ENCODE results near the gene SLC39A10.
"Not testable (repeated sequence)": the region's sequence is repeated elsewhere in the genome, so short reads cannot be mapped to it uniquely, and the experiment has no call there.

SLC39A10 gene

DNA sequence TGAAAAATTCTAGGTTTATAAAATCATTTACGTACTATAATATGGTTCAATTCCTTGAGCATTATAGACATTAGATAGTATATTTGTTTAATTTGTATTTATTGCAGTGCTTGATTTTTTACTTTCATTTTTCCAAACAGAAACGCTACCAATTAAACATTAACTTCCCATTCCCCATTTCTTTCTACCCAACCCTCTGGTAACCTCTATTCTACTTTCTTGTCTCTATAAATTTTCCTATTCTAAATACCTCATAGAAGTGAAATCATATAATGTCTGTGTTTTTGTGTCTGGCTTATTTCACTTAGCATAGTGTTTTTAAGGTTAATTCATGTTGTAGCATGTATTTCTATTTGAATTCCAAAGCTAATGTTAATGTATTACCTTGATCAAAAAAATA lies 11.6 kb upstream of the SLC39A10 start:
- DNase-seq, result no peak

DNA sequence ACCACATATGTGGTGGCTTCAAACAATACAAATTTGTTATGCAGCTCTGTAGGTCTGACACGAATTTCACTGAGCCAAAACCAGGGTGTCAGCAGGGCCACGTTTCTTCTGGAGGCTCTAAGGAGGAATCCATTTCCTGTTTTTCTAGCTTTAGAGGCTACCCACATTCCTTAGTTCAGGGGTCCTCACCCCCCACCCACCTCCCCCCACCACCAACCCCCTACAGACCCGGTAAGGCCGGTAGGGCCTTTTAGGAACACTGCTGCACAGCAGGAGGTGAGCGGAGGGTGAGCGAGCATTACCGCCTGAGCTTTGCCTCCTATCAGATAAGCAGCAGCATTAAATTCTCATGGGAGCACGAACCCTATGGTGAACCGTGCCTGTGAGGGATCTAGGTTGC lies 10.6 kb upstream of the SLC39A10 start:
- DNase-seq, result no peak

DNA sequence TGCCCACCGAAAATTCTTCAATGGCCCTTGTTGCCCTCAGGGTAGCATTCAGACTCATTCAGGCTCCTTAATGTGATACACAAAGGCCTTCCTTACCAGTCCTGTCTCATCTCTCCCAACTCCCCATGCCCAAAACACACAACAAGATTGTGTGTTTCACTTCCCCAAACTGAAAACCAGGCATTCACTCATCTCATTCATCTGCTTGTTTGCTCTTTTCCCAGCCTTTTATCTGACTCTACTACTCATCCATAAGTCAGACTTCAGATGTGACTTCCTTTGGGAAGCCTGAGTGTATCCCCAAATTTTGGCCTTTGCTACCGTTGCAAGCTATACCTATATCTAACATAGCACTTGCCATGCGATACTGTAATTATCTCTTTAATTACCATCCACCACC lies 9.7 kb upstream of the SLC39A10 start:
- no peak for DNase-seq

DNA sequence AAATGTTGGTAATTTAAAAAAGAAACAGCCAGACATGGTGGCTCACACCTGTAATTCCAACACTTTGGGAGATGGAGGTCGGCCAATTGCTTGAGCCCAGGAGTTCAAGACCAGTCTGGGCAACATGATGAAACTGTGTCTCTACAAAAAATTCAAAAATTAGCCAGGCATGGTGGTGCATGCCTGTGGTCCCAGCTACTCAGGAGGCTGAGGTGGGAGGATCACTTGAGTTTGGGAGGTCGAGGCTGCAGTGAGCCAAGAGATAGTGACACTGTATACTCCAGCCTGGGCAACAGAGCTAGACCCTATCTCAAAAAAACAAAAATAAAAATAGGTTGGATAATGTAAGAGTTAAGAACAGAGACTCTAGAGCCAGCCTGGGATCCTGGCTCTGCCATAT lies 8.7 kb upstream of the SLC39A10 start:
- DNase-seq, result not testable (repeated sequence)

DNA sequence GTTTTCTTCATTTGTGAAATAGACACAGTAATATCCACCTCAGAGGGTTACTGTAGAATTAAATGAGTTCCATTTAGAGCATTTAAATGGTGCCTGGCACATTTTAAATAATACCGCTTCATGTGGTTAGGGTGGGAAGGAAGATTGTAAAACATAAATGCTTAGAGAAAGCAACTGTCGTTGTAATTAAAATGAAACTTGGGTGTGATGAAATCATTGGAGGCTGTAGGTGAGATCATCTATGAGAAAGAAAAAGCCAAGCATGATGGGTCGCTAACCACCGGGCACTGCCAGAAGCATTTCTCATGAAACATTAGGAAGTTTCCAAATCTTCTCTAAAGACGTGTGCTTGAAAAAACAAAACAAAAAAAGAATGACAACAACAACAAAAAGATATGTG lies 8.2 kb upstream of the SLC39A10 start:
- DNase-seq, result no peak

DNA sequence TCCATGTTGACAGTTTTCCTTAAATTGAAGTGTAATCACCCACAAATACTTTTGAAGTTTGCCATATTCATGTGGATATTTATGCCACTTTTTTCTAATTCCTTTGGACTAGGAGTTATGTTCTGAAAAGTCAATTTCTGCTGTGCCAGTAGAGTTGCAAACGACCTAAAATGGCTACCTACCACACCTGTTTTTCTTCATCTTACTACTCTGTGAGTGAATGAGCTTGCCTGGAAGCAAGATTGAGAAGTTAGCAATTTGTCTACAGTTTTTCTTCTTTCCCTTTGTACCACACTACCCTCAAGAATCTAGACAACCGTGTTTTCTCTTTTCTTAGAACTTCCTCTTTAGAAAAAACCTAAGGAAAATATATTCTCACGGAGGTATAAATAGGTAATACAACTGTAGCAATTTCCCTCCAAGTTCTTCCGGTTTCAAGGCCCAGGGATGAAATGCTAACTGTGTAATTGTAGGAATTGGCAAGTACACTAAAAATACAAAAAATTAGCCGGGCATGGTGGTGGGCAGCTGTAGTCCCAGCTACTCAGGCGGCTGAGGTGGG lies 7.3 kb upstream of the SLC39A10 start:
- no peak for DNase-seq

DNA sequence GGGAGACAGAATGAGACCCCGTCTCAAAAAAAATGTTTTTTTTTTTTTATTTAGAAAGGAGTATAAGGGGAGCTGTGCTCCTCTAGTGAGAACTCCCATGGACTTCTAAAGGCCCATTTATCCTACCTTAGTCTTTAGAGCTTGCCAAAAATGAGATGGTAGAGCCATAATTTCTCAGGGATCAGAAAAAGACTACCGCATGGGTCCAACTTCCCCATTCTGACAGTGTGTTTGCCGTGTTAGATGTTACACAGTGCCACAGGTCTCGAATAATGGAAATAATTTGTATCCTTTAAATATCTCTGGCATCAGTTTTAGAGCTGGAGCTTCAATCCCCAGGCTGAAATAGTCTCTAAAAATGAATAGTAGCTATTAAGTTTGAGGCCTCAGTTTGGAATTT lies 6.0 kb upstream of the SLC39A10 start:
- no peak for DNase-seq

DNA sequence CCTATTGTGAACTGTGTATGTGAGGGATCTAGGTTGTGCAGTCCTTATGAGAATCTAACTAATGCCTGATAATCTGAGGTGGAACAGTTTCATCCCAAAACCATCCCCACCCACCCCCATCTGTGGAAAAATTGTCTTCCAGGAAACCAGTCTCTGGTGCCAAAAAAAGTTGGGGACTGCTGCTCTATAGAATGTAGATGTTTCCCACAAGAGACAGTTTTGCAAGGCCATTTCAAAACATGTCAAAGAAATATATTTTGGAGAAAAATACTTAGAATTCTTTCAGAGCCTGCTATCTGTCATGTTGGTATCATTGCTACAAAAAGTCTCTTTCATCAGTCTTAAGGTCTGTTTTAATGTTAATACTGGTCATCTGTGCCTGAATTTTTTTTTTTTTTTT lies 4.1 kb upstream of the SLC39A10 start:
- no peak for DNase-seq

DNA sequence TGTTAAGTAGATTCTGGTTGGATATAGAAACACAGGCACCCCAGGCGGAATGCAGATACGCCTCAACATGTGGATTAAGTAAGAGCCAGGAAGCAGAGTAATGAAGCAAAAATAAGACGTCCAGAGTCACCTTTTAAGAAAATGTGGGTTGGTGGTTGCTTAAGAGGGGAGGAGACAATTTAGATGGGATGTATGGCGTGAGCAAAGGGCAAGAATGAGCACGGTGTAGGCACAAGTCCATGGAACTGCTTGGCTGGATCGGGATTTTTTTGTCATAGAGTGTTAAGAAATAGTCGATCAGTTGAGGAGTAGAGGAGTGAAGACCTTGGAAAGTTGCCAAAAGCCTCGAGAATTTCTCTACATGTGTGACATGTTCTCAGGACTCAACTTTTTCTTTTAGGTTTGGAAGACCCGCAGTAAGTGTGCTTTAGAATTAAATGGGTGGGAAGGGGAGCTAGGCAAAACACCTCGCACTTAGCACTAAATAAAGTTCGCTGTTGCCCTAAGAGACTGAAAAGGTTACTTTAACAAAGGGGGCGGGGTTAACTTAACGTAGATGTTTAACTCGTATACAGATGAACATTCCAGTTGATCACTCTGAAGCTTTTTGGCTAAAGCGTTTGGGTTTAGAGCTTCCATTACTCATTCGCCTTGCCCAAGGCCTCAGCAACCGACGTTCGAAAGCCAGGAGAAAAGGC lies 716 bp upstream of the SLC39A10 start:
- DNase-seq, result no peak

DNA sequence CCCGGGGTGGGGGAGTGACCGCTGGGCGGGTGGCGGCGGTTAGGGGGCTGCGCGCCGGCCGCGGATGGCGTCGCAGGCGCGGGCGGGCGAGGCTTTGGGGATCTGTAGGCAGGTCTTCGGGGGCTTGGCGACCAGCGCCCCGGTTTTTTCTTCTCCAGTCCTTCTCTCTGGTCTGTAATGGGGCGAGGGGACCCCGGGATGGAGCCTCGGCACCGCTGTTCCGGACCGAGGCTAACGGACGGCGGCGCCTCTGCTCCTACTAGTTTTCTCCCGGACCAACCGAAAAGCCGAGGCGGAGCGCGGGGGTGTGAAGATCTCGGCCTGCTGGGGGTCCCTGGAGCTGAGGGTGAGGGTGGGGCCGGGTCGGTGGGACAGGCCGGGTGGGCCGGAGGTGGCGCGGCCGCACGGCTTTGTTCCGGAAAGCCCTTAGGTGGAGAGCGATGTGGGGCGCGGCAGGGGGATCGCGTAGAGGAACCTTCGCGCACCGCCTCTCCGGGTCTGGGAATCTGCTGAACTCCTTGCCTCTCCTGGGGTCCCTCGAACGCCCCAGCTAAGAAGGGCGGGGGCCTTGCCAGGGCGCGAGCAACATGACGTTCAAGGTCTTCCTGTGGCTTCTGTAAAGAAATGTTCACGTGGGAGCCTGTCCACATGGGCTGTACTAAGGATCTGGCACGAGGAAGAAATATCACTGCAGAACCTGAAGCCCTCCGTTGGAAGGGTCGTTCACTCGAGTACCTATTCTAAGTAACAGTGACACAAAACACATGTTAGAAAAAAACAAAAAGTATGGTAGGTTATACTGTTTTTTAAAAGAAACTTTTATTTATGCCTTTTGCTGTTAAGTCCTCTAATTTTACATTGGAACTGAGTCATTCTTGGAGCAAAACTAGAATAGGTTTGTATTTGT lies 861 bp downstream of the SLC39A10 start:
- DNase-seq, result no peak

DNA sequence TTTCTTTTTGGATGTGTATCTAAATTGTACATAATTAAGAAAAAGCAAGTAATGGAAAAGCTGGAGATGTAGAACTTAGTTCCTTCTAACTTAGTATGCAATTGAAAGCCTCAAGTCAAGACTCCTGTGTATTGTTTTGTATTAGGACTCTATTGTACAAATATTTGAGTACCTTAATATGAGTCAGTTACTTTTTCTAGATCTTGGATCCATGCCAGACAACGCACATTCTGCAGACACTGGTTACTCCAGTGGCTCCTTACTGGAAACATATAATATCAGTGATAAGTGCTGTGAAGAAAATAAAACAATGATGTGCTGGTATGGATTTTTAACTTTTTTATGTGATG lies 1.5 kb downstream of the SLC39A10 start:
- DNase-seq, result no peak

DNA sequence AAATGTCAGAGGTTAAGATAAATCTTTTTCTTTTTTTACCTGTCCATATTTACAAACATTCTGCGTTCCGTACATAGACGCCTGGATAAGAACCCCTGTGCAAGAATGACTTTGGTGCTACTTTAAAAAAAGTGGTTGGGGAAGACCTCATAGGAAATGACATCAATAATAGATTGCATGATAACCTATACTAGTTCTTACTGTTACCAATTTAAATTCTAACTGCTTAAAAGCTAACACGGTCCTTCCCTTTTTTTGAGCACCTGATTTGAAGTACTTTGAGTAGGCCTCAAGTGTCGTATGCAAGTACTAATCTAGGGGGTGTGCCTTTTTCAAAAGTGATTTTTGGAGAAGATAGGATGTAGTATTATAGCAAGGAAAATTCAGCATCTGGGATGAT lies 2.1 kb downstream of the SLC39A10 start:
- DNase-seq, result no peak

DNA sequence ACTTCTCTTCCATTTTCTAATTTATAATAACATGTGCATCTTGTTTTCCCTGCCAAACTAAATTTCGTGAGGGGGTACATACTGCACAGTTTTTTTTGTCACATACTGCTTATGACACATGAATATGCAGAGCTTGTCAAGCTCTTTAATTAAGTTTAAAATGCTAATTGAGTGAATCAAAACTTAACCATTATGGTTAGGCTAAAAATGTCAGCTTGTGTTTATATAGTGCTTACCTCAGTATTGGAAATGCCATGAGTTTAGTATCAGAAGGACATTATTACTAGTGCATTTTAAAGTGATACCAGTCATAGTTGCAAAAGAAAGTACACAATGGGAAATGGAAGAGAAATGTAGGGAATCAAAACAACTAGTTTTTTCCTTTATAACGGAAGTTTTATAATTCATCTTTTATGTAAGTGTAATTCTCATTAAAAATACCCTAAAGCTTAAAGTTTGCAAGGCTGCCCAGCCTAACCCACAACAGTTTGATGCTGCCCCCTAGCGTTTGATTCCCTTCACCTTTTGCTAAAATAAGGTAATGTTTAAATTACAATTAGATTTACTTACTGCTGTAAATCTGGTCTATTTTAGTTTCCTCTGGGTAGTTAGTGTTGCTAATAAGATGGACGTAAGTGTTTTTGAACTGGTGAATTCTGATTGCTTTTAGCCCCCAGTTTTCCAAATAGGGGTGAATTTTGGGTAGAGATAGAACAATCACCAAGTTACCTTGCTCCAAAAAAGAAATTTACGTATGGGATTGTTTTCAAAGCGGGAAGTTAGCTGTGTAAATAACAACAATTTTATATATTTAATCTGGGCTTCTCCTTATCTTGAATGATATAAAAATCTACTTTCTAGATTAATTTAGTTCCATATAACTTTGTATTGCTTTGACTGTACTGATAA lies 3.2 kb downstream of the SLC39A10 start:
- no peak for DNase-seq

DNA sequence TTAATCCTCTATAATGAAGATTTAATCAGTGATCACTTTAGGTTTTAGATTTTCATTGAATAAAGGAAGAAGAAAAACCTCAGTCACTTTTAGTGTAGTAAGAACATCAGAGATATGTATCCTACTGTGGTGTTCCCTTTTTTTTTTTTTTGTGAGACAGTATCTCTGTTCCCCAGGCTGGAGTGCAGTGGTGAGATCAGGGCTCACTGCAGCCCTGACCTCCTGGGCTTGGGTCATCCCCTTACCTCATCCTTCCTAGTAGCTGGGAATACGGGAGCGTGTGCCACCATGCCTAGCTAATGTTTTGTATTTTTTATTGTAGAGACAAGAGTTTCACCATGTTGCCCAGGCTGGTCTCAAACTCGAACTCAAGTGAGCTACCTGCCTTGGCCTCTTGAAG lies 5.1 kb downstream of the SLC39A10 start:
- DNase-seq, result no peak

DNA sequence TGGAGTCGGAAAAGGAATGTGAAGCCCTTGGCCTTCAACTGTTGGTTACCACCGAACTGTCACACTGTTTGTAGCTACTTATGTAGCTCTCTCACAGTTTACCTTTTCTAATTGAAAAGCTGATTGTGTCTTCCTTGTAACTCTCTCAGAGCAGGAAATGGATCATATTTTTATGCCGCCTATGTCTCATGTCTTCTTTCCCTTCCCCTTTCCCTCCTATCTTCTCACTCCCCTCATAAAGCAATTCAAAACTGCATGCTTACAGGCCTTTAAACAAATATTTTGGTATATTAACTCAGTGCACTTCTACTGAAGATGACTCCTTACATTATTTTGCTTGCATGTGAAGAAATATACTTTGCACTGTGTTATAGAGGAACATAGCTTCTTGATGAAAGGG lies 6.0 kb downstream of the SLC39A10 start:
- no peak for DNase-seq

DNA sequence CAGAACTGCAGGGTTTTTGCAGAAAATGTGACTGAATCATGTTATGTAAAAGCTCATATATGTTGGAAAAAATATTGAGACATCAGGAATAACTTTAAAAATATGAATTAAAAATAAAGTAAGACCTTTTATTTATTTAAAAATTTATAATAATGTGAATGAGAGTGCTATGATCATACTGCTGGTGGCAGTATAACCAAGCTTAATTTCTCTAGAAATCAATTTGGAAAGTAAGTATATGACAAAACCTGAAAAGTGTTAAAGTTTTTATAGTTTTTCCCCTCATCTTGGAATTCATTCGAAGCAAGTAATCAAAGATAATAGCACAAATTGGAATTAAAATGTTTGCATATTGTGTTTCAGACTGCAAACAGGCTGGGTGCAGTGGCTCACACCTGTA lies 7.5 kb downstream of the SLC39A10 start:
- DNase-seq, result no peak

DNA sequence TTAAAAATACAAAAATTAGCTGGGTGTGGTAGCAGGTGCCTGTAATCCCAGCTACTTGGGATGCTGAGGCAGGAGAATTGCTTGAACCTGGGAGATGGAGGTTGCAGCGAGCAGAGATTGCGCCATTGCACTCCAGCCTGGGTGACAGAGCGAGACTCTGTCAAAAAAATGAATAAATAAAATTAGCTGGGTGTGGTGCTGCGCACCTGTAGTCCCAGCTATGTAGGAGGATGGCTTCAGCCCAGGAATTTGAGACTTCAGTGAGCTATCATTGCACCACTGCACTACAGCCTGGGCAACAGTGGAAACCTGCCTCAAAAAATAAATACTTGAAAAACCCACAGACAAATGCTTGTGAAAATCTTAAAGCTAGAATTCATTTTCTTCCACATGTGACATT lies 8.1 kb downstream of the SLC39A10 start:
- not testable (repeated sequence) for DNase-seq

DNA sequence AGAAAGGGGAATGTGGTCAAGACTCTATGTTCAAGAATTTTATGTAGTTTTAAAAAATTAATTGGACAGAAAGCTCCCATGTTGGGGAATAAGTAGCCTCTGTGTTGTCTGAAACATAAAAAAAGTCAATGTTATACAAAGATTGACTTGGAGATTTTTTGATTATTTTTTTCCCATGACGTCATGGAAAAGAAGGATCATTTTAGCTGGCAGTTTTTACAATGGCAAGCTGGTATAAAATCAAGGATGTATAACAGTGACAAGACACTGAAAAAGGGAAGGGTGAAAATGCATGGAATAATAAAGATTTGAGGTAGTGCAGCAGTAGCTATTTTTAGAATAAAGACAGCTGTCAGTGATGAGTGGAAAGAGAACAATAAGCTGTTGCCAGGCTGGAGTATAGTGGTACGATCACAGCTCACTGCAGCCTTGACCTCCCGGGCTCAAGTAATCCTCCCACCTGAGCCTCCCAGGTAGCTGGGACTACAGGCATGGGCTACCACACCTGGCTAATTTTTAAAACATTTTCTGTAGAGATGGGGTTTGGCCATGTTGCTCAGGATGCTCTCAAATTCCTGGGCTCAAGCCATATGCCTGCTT lies 9.2 kb downstream of the SLC39A10 start:
- DNase-seq, result no peak

DNA sequence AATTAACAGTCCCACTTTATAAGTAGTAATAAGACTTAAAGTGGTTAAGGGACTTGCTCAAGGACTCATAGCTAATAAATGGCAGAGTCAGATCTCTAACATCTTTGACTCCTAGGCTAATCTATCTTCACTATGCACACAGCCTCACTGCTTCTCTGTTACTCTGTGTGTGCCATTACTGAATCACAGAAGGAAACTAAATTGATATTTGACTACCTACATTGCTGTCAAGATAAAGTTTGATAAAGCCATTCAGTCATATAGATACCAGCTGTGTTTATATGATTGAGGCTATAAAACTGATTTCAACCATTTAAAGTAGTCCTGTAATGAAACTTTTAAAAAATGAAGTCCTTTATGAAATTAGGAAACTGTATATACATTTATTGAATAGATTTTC lies 10.9 kb downstream of the SLC39A10 start:
- no peak for DNase-seq

DNA sequence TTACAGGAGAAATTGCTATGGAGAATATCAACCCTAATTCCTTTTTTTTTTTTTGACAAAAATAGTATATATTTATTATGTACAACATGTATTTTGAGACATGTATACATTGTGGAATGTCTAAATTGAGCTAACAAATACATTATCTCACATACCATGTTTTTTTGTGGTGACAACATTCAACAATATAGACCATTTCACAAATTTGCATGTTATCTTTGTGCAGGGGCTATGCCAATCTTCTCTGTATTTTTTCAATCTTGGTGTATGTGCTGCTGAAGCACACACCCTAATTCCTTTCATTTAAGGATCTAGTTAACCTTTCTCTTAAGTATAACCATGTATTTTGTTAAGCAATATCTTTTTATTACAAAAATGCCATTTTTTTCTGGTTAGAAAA lies 13.2 kb downstream of the SLC39A10 start:
- no peak for DNase-seq

DNA sequence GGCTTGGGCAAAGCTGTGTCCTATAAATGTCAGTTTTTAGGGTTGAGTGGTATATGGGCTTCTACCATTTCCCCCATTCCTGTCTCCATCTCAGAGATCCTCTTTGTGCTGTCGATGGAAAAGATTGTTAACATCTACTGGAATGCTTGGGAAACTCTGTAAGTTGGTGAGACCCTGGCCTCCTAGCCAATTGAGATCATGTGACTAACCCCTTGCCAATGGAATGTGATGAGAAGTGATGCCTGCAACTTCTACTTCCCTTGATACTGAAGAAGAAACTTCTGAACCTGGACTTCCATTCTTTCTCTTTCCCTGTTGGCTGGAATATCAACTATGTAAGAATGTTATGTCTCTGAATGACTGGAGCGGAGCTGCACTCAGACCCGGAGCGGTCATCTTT lies 14.5 kb downstream of the SLC39A10 start:
- DNase-seq, result no peak

DNA sequence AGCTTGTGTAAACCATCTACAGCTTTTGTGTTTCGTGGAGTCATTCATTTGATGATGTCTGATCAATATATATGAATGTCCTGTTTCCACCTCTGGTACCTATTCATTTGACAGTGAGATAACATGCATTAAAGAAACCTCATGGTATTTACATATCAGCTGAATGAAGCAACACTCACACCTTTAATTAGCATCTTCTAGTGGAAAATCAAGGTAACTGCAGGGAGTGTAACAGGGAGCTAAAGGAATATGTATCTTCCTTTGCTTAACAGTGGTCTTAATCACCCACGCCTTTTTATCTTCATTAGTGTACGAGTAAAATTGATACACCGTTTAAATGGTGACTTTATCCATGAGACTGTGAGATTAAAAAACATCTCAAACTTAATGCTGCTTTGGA lies 15.6 kb downstream of the SLC39A10 start:
- DNase-seq, result no peak
